Lower lobe of right lung (tissue), 2 donors: ENCODE data around the gene CACNA1C. TPM values are rescaled to one million over a fixed set of nuclear protein-coding genes. Genes with fewer than 3 reads are reported as not detected.

Experiments used
- ATAC-seq, 2 donors: fragments of 200-7000 bp; cut with Tn5 transposase; one replicate each; pipeline ENCODE4 v1.9.1; 2020 to 2022; ENCODE audit warnings: mild to moderate bottlenecking in 2 of 2, moderate library complexity in 2 of 2
- DNase-seq: peaks from one replicate; pipeline ENCODE4 v3.0.0-alpha.2; 2020
- H3K27ac ChIP-seq: fragments of 200-600 bp; one replicate; pipeline ENCODE4 v1.8.0; 2022
- H3K27me3 ChIP-seq: fragments of 200-600 bp; one replicate; pipeline ENCODE4 v1.8.0; 2022; ENCODE audit warnings: low read depth
- H3K36me3 ChIP-seq: fragments of 200-600 bp; one replicate; pipeline ENCODE4 v1.8.0; 2022; ENCODE audit warnings: mild to moderate bottlenecking
- H3K4me1 ChIP-seq: fragments of 200-600 bp; one replicate; pipeline ENCODE4 v1.8.0; 2022
- H3K4me3 ChIP-seq: fragments of 200-600 bp; one replicate; pipeline ENCODE4 v1.8.0; 2022; ENCODE audit warnings: mild to moderate bottlenecking
- H3K9me3 ChIP-seq: fragments of 200-600 bp; one replicate; pipeline ENCODE4 v1.8.0; 2022
- intact Hi-C: fragments of 100-400 bp; cut with DNase I; formaldehyde crosslinking; loops from one replicate; pipeline ENCODE4 v1.11.0; 2022
- total RNA-seq: library from RNA; stranded (reverse); fragmentation: NEBNext Ultra II Directional; extraction: Animal tissue kit (Norgen Biotek cat#: 25700); gene quantifications from one replicate; pipeline ENCODE4 v1.2.1, GENCODE V29; 2021
- TF ChIP-seq, protein P1 (sequence below): fragments of 200-600 bp; IDR thresholded peaks from one replicate; pipeline ENCODE4 v1.8.0; 2022; ENCODE audit warnings: antibody characterized with exemption, mild to moderate bottlenecking
- donor health status: DM: no; HTN: yes; CAD: no; lungs with severe emphysema.

Gene CACNA1C
- total RNA-seq, 1 donor from 2014 or later = 8.4 TPM

DNA sequence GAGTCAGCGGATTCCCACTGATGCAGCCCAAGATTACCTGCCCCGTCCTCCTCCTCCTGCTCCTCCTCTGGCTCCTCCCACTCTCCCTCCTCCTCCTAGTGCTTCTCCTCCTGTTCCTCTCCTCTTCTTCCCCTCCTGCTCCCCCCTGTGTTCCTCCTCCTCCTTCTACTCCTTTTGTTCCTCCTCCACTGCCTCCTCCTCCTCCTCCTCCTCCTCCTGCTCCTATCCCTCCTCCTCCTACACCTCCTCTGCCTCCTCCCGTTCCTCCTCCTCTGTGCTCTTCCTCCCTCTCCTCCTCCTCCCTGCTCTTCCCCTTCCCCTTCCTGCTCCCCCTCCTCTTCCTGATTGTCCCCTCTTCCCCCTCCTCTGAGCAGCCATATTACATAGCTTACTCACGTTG lies 141.3 kb downstream of the CACNA1C start:
- Histone ChIP-seq H3K4me3 (no peak overlapping the region), H3K9me3 (no peaks in the 10 kb centered on the region), H3K27me3 (no peaks in the 10 kb centered on the region), H3K4me1 (no peaks in the 10 kb centered on the region), H3K36me3 (no peaks in the 10 kb centered on the region), H3K27ac (no peak overlapping the region)
- no peak for ATAC-seq
- TF ChIP-seq, protein P1, sequence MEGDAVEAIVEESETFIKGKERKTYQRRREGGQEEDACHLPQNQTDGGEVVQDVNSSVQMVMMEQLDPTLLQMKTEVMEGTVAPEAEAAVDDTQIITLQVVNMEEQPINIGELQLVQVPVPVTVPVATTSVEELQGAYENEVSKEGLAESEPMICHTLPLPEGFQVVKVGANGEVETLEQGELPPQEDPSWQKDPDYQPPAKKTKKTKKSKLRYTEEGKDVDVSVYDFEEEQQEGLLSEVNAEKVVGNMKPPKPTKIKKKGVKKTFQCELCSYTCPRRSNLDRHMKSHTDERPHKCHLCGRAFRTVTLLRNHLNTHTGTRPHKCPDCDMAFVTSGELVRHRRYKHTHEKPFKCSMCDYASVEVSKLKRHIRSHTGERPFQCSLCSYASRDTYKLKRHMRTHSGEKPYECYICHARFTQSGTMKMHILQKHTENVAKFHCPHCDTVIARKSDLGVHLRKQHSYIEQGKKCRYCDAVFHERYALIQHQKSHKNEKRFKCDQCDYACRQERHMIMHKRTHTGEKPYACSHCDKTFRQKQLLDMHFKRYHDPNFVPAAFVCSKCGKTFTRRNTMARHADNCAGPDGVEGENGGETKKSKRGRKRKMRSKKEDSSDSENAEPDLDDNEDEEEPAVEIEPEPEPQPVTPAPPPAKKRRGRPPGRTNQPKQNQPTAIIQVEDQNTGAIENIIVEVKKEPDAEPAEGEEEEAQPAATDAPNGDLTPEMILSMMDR = no peak
- intact Hi-C loops = no loop called here
- DNase-seq = no peak

DNA sequence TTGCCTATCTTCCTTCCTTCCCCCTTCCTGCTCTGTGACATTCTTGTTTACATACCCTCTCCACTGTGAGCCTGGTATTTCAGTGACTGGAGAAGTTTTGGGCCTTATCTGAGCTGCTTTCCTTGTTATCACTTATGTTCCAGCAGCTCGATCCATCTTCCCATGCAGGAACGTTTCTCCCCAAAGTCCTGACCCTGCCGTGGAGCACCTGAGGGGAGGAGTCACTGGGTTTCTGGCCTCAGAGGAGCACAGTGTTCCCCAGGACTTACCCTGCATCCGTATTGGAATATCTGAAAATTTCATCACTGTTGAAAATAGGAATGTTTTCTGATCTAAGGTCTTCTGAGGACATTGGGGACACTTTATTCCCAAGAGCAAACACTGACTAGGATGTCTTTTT lies 141.8 kb downstream of the CACNA1C start:
- no peaks in the 10 kb centered on the region for H3K36me3 ChIP-seq
- ATAC-seq (no peak), DNase-seq (no peak)
- TF ChIP-seq, protein P1 = no peak
- no peak overlapping the region for H3K27ac ChIP-seq
- no peaks in the 10 kb centered on the region for H3K4me1 ChIP-seq
- no peaks in the 10 kb centered on the region for H3K9me3 ChIP-seq
- no peaks in the 10 kb centered on the region for H3K27me3 ChIP-seq
- intact Hi-C loops = no loop called here
- H3K4me3 ChIP-seq = no peak overlapping the region

DNA sequence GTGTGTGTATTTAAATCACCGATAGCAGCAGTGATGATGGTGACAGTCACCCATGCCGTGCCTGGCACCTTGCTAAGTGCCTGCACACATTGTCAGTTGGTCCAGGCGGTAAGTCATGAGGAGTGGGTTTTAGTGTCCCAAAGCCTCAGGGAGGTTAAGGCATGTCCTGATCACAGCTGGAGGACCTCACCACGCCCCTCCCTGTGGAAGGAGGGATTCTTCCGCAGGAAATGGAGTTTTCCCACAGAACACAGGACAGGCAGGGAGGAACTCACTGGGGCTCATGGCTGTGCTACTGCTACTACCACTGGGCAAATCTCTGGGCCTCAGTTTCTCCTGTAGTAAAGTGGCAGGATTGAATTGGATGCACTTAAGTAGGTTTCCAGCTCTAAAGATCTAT lies 142.3 kb downstream of the CACNA1C start:
- intact Hi-C loops = no loop called here

DNA sequence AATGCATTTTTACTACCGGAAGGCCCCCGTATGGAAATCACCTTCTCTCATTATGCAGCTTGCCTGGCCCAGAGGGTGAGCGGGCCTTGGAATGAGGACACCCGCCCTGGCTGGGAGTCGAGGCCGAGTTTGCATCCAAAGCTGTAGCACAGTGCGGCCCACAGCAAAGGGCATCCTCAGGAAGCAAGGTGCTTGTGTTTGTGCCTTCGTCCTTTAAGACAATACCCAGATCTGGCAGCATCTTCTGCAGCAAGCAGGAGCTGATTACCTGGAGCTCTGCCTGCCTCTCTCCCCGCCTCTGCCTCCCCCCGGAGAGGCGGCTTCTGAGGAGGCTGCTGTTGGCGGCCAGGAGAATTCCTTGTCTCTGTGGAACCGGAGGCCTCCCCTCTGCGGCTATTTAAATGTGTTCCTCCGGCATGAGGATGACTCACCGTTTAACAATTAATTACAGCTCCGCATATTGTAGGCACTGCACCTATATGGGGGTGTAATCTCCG lies 145.3 kb downstream of the CACNA1C start:
- no peaks in the 10 kb centered on the region for H3K36me3 ChIP-seq

More for the DNA sequence above, 142.3 kb downstream of the CACNA1C start:
- Histone ChIP-seq H3K27ac (peak overlapping the region; percentile 18), H3K4me1 (no peaks in the 10 kb centered on the region), H3K27me3 (no peaks in the 10 kb centered on the region), H3K9me3 (no peaks in the 10 kb centered on the region), H3K36me3 (no peaks in the 10 kb centered on the region), H3K4me3 (no peak overlapping the region)
- TF ChIP-seq, protein P1 = no peak
- DNase-seq = no peak
- no peak for ATAC-seq

DNA sequence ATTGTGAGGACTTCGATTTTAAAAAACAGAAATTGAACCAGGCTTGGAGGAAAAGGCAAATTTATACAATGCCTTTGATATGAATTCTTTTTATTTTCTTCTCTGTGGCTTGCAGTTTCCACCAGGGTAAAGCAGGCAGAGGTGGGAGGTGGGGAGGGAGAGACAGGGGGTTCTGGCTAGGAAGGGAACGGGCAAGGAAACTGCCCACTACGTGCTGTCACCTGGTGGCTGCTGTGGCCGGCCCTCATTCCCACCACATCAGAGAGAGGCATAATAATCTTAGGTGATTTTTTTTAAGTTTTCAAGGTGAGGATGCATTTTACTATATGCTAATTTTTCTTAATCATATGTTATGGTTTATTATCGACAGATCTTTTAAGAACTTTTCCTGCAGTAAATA lies 145.8 kb downstream of the CACNA1C start:
- Histone ChIP-seq H3K4me1 (no peaks in the 10 kb centered on the region), H3K27me3 (no peaks in the 10 kb centered on the region), H3K4me3 (no peak overlapping the region), H3K27ac (no peak overlapping the region), H3K9me3 (no peaks in the 10 kb centered on the region), H3K36me3 (no peaks in the 10 kb centered on the region)
- TF ChIP-seq, protein P1 = no peak
- DNase-seq = no peak
- no peak for ATAC-seq
- intact Hi-C loops = no loop called here

More for the DNA sequence above, 145.3 kb downstream of the CACNA1C start:
- intact Hi-C loops = no loop called here
- H3K9me3 ChIP-seq = no peaks in the 10 kb centered on the region
- TF ChIP-seq, protein P1 = no peak
- no peak for DNase-seq
- H3K27me3 ChIP-seq = no peaks in the 10 kb centered on the region
- H3K4me3 ChIP-seq = no peak overlapping the region
- no peaks in the 10 kb centered on the region for H3K4me1 ChIP-seq
- H3K27ac ChIP-seq = no peak overlapping the region
- no peak for ATAC-seq

DNA sequence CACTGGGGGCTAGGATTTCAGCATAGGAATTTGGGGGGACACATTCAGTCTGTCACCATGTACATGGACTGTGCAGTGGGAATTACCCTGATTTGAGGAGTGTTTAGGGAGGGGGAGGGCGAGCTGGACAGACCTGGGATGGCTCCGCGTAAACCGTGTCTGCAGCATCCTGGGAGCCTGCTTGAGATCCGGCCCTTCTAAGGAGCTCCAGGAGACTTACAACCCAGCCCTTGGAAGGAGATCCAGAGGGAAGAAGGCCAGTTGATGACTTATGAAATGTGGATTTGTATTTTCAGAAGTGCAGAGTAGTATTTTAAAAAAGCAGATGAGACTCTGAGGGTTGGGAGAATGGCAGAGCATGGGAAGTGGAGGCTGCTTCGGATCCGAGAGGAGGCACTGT lies 153.2 kb downstream of the CACNA1C start:
- no peaks in the 10 kb centered on the region for H3K36me3 ChIP-seq
- DNase-seq = no peak
- H3K4me1 ChIP-seq = no peaks in the 10 kb centered on the region
- no peak overlapping the region for H3K27ac ChIP-seq
- no peaks in the 10 kb centered on the region for H3K9me3 ChIP-seq
- no peak for ATAC-seq
- TF ChIP-seq, protein P1 = no peak
- intact Hi-C loops = no loop called here
- H3K27me3 ChIP-seq = no peaks in the 10 kb centered on the region
- H3K4me3 ChIP-seq = no peak overlapping the region
